GM21360 (cell line): ENCODE results near the gene BEST1.

Source experiments
- ATAC-seq: cut with Tn5 transposase; IDR thresholded peaks from one replicate; pipeline ENCODE4 v1.9.1; 2021; ENCODE audit warnings: mild to moderate bottlenecking, moderate library complexity; ENCODE audit not compliant: unreplicated experiment

BEST1 gene

DNA sequence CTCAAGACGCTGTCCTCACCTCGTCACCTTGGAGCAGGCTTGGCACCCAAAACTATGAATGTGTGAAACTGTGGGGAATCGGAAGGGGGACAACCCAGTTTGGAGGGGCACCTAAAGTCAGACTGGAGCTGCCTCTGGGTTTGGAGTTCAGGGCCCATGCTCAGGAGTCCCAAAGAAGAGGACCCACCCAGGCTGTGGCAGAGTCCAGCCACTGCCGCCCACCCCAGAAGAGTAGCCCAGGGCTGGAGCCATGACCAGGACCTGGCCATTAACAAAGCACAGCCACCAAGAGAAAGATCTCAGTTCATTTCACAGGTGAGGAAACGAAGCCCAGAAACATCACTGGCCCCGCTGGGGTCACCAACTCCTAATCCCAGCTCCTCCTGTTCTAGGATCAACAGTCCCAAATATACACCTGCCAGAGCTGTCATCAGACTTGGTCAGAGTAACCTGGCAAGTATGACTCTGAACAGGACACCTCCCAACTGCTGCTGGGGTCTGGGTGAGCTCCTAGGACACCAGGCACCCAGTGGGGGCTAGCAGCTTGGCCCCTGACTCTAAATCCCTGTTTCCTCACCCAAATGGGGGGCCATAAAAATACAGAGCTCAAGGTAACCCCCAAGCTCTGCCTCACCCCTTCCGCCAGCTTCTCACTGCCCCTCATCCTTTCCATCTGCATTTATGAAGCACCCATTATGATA is 35.5 kb upstream of the BEST1 start:
- no peak for ATAC-seq

- ATAC-seq, result no peak
Observed at GRCh38 chr11:61916737-61917333, 33.3 kb upstream of the BEST1 start.

DNA sequence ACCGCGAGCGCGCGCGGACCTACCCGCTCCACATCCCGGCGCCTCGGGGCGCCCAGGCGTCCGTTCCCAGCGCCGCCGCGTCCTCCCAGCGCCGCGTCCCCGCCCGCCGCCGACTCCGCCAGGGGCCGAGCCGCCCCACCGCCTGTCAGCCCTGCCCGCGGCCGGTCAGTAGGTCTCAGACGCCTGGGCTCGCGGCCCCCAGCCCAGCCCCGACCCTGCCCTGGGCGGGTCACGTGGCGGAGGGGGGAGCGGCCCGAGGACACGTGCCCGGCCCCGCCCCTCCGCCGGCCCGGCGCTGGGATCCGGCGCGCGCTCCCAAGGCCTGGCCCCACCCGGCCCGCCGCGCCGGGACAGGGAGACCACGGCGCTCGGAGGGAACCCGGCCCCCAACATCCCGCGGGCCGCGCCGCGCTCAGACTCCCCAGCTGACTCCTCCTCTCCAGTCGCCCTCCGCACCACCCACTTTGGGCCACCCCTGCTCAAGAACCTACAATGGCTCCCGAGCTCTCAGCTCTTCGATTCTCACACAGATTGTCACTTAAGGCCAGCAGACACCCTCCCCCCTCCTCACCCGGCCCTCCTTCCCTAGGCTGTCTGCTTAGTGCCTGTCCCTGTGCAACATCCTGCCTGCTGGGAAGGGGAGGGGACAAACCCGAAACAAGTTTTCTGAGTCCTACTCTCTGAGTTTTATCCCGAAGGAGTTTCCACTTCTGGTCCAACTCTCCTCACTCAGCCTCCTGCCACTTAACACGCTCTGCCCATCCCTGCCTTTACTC is 32.6 kb upstream of the BEST1 start, which contains the start of gene RAB3IL1:
Gene RAB3IL1 (minus strand): TSS at position 233 of the 776 bp plus-strand sequence. CDS start 199 bp downstream, at position 34.
- no peak for ATAC-seq

- ATAC-seq, result no peak
Observed at GRCh38 chr11:61918251-61918937, 31.8 kb upstream of the BEST1 start.

DNA sequence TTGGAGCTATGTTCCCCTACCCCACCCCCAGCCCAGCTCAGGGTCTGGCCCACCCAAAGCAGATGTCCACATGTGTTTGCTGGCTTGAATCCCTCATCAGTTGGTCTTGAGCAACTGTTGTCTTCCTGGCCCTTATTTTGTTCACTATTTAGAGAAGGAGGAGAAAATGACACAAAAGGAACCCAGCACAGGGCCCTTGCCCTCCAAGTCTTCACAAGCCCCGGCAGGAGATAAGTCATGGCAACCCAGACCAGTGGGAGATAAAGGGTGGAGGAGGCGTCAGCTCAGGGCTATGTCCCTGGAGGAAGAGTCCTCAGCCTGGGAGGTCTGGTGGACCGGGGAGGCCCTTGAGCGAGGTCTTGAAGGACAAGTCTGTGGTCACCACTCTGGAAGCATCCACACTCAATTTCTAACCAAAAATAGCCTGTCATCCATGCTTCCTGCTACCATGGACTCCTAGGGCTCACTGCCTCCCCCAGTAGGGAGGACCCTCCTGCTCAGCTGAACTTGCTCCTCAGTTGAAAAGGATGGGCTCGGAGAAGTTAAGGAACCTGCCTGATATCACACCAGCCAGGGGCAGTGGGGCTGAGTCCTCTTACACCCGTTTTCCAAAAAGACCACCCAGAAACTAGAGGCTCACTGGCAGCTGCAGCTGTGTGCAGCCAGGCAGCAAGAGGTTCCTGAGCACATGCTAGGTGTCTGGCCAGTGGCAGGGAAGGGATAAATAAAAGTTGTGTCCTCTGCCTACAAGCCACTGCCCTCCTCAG is 31.0 kb upstream of the BEST1 start:
- ATAC-seq, result no peak

- ATAC-seq, result no peak
Observed at GRCh38 chr11:61919705-61920631, 30.2 kb upstream of the BEST1 start.

GRCh38 chr11:61921446-61921845 is 28.7 kb upstream of the BEST1 start:
- no peak for ATAC-seq

GRCh38 chr11:61922539-61922938 is 27.6 kb upstream of the BEST1 start:
- no peak for ATAC-seq

DNA sequence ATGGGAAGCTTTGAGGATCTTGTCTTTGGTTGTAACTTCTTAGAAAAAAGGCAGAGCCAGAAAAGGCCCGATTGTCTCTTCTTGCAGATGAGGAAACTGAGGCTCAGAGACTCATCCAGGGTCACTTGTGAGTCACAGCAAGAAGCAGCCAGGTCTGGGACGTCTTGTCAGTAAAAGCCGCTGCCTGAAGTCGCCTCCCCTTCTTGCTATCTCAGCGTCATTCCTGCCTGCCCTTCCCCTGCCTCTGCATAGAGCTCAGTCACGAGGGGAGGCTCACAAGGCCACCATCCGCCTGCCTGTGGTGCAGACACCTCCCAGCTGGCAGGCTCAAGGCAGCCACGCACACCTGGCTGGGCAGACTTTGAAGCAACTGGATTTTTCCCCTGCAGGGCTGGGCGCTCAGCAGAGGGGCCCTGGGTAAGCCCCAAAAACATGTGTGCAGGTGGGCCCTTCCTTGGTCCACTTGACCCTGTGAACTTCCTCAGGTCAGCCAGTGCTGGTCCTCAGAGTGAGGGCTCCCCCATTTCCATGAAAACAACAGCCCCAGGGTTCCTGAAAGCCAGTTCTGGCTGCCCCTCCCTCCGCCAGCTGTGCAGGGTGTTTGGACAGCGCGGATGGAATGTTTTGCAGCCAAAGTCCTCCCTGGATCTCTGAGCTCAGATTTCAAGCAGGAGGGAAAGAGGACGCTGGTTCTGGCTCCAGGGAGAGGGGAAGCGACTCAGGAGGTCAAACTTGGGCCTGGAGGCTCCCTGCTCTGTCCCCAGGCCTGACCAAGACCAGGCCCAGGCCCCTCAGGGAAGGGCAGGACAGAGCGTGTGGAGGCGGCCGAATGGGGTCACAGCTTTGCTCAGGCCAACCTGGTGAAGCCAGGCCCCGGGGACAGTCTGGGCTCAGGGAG is 26.7 kb upstream of the BEST1 start:
- ATAC-seq, result no peak

GRCh38 chr11:61924064-61924455 is 26.1 kb upstream of the BEST1 start:
- ATAC-seq, result no peak

DNA sequence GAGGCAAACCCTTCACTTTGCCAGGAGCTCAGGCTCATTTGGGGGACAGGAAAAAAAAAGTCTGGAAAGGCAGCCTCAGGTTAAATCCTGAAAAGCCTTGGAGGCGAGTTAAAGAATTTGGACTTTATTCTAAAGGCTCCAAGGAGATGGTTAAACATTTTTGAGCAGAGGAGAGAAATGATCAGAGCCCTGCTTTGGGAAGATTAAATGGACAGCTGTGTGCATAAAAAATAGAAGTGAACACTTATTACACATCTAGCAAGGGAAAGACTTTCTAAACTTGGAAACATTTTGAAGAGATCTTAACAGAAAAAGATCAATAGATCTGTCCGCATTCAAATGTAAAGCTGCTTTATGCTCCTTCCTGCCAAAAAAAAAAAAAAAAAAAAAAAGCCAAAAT is 24.4 kb upstream of the BEST1 start:
- no peak for ATAC-seq

DNA sequence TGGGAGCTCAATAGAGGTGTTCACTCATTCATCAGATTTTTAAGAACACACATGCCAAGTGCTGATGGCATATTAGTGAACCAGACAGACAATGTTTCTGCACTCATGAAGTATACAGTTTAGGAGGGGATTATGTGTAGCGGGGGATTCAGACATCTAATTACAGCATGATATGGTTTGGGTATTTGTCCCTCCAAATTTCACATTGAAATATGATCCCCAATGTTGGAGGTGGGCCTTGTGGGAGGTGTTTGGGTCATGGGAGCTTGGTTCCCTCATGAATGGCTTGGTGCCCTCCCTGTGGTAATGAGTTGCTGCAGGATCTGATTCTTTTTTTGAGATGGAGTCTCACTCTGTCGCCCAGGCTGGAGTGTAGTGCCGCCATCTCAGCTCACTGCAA is 23.9 kb upstream of the BEST1 start:
- ATAC-seq, result no peak

GRCh38 chr11:61927501-61927900 is 22.6 kb upstream of the BEST1 start:
- no peak for ATAC-seq

GRCh38 chr11:61928606-61929005 is 21.5 kb upstream of the BEST1 start:
- ATAC-seq, result no peak

GRCh38 chr11:61930933-61931332 is 19.2 kb upstream of the BEST1 start:
- ATAC-seq, result no peak

- no peak for ATAC-seq
Observed at GRCh38 chr11:61935861-61936260, 14.3 kb upstream of the BEST1 start.

GRCh38 chr11:61940466-61940865 is 9.7 kb upstream of the BEST1 start:
- no peak for ATAC-seq

DNA sequence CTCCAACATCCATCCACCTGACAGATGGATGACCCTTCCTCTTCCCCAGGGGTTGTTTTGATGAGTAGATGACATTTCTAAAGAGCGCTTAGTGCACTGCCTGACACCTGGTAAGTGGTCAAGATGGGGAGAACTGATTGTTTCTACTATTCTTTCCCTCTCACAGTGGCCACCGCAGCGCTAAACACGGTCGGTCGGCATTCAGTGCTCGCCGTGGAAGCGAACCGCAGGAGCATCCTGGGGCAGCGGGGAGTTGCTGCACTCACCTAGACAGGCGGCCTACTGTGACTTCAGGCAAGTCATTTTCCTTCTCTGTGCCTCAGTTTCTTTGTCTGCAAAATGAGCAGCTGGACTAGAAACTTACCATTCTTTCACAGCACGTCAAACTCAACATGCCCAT is 5.0 kb upstream of the BEST1 start:
- ATAC-seq, result no peak

DNA sequence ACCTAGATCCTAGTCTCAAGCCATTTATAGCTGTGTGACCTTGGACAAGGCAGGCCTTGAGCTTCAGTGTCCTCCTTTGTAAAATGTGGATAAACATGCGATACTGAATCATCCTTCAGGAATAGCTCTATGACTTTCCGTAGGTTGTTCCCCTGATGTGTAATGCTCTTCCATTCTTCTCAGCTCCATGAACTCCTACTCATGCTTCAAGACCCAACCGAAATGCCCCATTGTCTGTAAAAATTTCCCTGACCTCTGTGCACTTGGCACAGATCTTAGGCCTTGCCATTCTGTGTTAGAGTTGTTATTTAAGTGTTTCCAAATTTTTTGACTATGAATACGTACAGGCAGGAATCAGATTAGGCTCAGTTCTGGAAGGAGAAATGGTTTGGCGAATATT is 3.3 kb upstream of the BEST1 start:
- ATAC-seq, result no peak
